OCI-LY3 (cell line): Measurements from ENCODE around the gene CD300LF.

Source experiments
- H2AFZ ChIP-seq: fragments of 200-600, 300-600 bp; shearing (Covaris generic); 2 replicates; pipeline ENCODE4 v1.6.0; 2014; ENCODE audit warnings: antibody characterized with exemption, low read depth, low read length
- H3K27ac ChIP-seq: fragments of 200-600, 300-600 bp; sonication (generic); 2 replicates; pipeline ENCODE4 v1.5.1; 2014; ENCODE audit warnings: mild to moderate bottlenecking, low read length, moderate library complexity, mixed read lengths
- H3K27me3 ChIP-seq: fragments of 200-600, 300-600 bp; sonication (generic); 2 replicates; pipeline ENCODE4 v1.6.1; 2014; ENCODE audit warnings: low read depth, low read length, mixed read lengths
- H3K36me3 ChIP-seq: fragments of 200-600, 300-600 bp; sonication (generic); replicated peaks from 2 replicates; pipeline ENCODE3; 2014; ENCODE audit warnings: low read depth, low read length, mixed read lengths
- H3K4me1 ChIP-seq: fragments of 300-600, 200-600 bp; sonication (generic); 2 replicates; pipeline ENCODE4 v1.6.1; 2014; ENCODE audit warnings: low read length, mixed read lengths
- H3K4me2 ChIP-seq: fragments of 200-600, 300-600 bp; sonication (generic); 2 replicates; pipeline ENCODE4 v1.6.1; 2014; ENCODE audit warnings: low read length, mixed read lengths
- H3K4me3 ChIP-seq: fragments of 300-600, 200-600 bp; sonication (generic); 2 replicates; pipeline ENCODE4 v1.5.1; 2014; ENCODE audit warnings: antibody characterized with exemption, mild to moderate bottlenecking, low read length, moderate library complexity
- H3K79me2 ChIP-seq: fragments of 300-600, 200-600 bp; shearing (Covaris generic); 2 replicates; pipeline ENCODE4 v1.6.1; 2014; ENCODE audit warnings: mild to moderate bottlenecking, low read length, mixed read lengths
- H3K9ac ChIP-seq: fragments of 300-600, 200-600 bp; shearing (Covaris generic); 2 replicates; pipeline ENCODE4 v1.6.0; 2014; ENCODE audit warnings: mild to moderate bottlenecking, low read length, moderate library complexity
- H3K9me3 ChIP-seq: fragments of 200-600, 300-600 bp; shearing (Covaris generic); 2 replicates; pipeline ENCODE4 v1.6.1; 2014; ENCODE audit warnings: low read length, mixed read lengths; ENCODE audit not compliant: insufficient read depth
- H4K20me1 ChIP-seq: fragments of 200-600, 300-600 bp; sonication (generic); 2 replicates; pipeline ENCODE4 v1.6.1; 2016; ENCODE audit warnings: low read length, mixed read lengths; ENCODE audit not compliant: insufficient read depth
- EZH2phosphoT487 ChIP-seq: fragments of 200-600 bp; shearing (Covaris generic); IDR thresholded peaks from 2 replicates; pipeline ENCODE4 v1.6.1; 2018; ENCODE audit warnings: antibody characterized with exemption, mixed run types, low read depth
- TF ChIP-seq, protein P1 (sequence below): fragments of 200-600, 300-600 bp; sonication (generic); IDR thresholded peaks from 2 replicates; pipeline ENCODE4 v1.5.1; 2014; ENCODE audit warnings: antibody characterized with exemption, low read length, low read depth

The CD300LF gene

DNA sequence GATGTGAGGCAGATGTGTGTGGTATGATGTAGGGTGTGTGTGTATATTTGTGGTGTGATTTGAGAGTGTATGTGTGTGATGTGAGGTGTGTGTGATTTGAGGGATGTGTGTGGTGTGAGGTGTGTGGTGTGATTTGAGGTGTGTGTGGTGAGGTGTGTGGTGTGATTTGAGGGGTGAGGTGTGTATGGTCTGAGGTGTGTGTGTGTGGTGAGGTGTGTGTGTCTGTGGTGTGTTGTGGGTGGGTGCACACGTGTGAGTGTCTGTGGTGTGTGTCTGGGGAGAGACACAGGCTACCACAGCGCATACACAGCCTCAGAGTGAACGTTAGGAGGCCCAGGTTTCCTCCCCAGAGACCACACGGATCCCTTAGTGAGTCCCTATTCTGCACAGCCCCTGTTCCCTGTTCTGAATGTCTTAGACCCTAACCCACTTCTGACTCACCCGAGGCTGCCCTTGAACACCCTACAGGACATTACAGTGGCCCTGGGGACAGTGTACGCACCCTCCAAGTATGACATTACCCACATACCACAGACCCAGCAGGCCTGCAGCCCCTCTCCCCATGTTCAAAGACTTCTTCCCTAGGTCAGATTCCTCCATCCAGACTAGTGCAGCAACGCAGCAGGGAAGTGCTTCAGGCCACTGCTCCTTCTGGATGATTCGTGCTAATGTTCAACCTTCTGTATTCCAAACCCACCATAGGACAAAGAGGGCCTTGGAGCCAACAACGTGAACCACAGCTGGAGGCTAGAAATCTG lies 20.8 kb upstream of the CD300LF start:
- no peaks in the 10 kb centered on the region for H3K79me2 ChIP-seq
- no peaks in the 10 kb centered on the region for H3K36me3 ChIP-seq
- H3K4me1 ChIP-seq: no peaks in the 10 kb centered on the region
- peaks cover 12% of the 10 kb centered on the region for H3K27me3 ChIP-seq
- no peak overlapping the region for H3K27ac ChIP-seq
- no peak overlapping the region for H3K4me3 ChIP-seq
- H2AFZ ChIP-seq: no peak overlapping the region
- peaks cover 3% of the 10 kb centered on the region; the same call in 1 of the 2 replicates for H3K9me3 ChIP-seq
- H4K20me1 ChIP-seq: no peaks in the 10 kb centered on the region
- no peak overlapping the region for H3K4me2 ChIP-seq
- H3K9ac ChIP-seq: no peak overlapping the region
- TF ChIP-seq, protein P1, sequence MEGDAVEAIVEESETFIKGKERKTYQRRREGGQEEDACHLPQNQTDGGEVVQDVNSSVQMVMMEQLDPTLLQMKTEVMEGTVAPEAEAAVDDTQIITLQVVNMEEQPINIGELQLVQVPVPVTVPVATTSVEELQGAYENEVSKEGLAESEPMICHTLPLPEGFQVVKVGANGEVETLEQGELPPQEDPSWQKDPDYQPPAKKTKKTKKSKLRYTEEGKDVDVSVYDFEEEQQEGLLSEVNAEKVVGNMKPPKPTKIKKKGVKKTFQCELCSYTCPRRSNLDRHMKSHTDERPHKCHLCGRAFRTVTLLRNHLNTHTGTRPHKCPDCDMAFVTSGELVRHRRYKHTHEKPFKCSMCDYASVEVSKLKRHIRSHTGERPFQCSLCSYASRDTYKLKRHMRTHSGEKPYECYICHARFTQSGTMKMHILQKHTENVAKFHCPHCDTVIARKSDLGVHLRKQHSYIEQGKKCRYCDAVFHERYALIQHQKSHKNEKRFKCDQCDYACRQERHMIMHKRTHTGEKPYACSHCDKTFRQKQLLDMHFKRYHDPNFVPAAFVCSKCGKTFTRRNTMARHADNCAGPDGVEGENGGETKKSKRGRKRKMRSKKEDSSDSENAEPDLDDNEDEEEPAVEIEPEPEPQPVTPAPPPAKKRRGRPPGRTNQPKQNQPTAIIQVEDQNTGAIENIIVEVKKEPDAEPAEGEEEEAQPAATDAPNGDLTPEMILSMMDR: no peak
- TF ChIP-seq EZH2phosphoT487: no peak

DNA sequence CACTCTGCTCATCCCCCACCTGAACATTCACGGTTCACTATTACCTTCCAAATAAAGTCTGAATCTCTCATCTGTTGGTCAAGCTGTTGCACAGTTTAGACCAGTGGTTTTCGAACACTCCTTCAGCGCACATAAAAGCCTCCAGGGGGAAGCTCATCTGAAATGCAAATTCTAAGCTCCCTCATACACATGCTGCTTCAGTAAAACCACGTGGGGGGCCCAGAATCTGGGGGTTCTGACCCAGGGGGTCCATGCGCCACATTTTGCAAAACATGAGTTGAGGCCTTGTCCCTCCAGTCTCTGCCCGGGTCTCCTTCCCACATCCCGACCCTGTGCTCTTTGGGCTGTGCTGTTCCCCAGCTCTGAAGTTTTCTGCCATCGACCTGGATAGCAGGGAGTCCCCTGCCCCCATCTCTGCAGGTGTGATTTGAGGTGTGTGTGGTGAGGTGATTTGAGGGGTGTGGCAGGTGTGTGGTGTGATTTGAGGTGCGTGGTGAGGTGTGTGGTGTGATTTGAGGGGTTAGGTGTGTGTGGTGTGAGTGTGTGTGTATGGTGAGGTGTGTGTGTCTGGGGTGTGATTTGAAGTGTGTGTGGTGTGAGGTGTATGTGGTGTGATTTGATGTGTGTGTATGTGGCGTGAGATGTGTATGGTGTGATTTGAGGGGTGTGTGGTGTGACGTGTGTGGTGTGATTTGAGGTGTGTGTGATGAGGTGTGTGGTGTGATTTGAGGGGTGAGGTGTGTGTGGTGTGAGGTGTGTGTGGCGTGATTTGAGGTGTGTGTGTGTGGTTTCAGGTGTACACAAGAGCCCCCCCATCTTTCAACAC lies 19.5 kb upstream of the CD300LF start:
- Histone ChIP-seq H3K27ac (no peak overlapping the region), H3K36me3 (no peaks in the 10 kb centered on the region), H2AFZ (no peak overlapping the region), H3K9me3 (peaks cover 5% of the 10 kb centered on the region; the same call in 1 of the 2 replicates), H3K4me1 (no peaks in the 10 kb centered on the region), H3K4me2 (no peak overlapping the region), H3K4me3 (no peak overlapping the region), H3K27me3 (peaks cover 2% of the 10 kb centered on the region), H4K20me1 (no peaks in the 10 kb centered on the region), H3K9ac (no peak overlapping the region), H3K79me2 (no peaks in the 10 kb centered on the region)
- TF ChIP-seq EZH2phosphoT487: no peak
- TF ChIP-seq, protein P1: no peak

DNA sequence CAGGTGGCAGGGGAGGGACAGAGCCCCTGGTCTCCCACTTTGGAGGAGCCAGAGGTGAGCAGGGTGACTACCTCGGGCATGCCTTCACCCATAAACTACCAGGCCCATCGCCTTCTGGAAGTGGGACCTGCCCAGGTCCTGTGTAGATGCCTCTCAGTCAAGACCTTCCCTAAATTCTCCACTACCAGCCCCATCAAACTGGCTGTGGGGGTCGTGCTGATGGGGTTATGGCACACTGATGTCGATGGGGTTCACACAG lies 18.6 kb upstream of the CD300LF start:
- no peak overlapping the region for H3K4me2 ChIP-seq
- no peak overlapping the region for H3K9ac ChIP-seq

More for the DNA sequence above, 18.6 kb upstream of the CD300LF start:
- Histone ChIP-seq H3K79me2 (no peaks in the 10 kb centered on the region), H2AFZ (no peak overlapping the region), H3K4me1 (no peaks in the 10 kb centered on the region), H4K20me1 (no peaks in the 10 kb centered on the region), H3K27me3 (peaks cover 2% of the 10 kb centered on the region), H3K27ac (no peak overlapping the region), H3K9me3 (peaks cover 5% of the 10 kb centered on the region; the same call in 1 of the 2 replicates), H3K36me3 (no peaks in the 10 kb centered on the region), H3K4me3 (no peak overlapping the region)
- TF ChIP-seq, protein P1: no peak
- TF ChIP-seq EZH2phosphoT487: no peak
